ENCODE measurements around the gene CUL3. TPM values are rescaled to one million over a fixed set of nuclear protein-coding genes. Genes with fewer than 3 reads are reported as not detected.
A peak's percentile ranks its signal among the peaks of the same experiment; 100 is the strongest.

CUL3 gene
- total RNA-seq, 1 experiment from 2014 or later, result 86.2 TPM

DNA sequence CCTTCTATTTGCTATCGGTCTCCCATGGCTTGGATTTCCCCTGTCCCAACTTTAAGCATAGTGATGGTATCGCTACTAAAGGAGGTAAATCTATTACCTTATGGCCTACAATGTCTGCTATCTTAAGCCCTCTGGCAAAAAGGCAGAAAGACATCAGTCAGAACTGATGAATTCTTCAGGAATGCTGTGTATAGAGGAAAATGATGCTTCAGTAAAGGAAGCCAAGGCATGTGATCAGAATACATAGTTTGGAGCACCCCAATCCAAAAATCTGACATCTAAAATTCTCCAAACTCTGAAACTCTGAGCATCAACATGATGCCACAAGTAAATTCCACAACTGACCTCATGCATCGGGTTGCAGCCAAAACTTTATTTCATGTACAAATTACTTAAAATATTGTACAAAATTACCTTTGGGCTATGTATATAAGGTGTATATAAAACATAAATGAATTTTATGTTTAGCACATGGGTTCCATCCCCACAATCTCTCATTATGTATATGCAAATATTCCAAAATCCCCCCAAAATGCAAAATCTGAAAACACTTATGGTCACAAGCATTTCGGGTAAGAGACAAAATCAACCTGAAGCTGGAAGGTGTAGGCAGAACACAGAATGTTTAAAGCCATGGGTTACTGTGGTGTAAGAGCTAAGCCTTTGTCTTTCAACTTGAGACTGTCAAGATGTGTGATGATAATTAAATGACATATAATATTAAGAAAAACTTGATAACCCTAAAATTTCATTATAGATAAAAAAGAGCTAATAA lies 66.2 kb downstream of the CUL3 start:
- Mint-ChIP-seq H3K27me3 (ENCODE audit: low read depth) (no peaks in the 10 kb centered on the region), H3K36me3 (0 out of 2 replicates have a peak, but pooled peaks cover 3% of the 10 kb centered on the region), H3K4me1 (peaks cover 17% of the 10 kb centered on the region), H3K4me3 (no peak overlapping the region), H3K9me3 (no peaks in the 10 kb centered on the region), H3K27ac (peak overlapping the region; percentile 40; the same call in 1 of the 2 replicates)
- CTCF ChIA-PET, result no interaction called here
- POLR2A ChIA-PET, result no interaction called here
- DNase-seq (ENCODE audit: low spot score) (no peak), ATAC-seq (no peak)
- TF ChIP-seq, protein P1, sequence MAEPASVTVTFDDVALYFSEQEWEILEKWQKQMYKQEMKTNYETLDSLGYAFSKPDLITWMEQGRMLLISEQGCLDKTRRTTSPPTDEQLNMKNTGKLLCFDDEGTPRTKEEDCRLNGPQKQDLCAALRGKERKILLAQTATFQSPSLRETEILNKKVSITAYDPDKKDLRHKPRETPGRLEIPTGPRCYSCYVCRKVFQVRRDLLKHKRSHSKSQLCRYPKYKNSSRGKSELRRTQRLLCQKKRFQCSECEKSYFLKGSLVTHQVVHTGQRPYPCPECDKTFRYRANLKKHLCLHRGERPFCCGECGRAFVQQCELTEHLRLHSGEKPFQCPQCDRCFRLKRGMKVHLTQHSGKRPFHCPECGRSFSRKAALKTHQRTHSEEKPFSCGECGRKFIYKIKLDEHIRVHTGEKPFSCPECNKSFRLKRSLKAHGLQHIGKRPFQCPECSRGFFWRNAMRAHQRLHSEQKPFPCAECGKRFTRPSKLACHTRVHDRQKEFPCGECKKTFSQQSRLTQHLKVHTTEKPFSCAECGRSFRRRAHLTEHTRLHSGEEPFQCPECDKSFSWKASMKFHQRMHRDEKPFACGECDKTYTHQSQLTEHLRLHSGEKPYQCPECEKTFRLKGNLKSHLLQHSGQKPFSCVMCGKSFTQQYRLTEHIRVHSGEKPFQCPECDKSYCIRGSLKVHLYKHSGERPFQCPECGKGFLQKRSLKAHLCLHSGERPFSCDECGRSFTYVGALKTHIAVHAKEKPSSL (CRISPR knock-in tag; conservative IDR thresholded peaks at IDR 0.05), result no peak
- TF ChIP-seq FOXP1 (CRISPR knock-in tag; IDR thresholded peaks at IDR 0.05; ENCODE audit: borderline replicate concordance) (no peak), ZNF138 (CRISPR knock-in tag; conservative IDR thresholded peaks at IDR 0.05) (no peak), CREM (CRISPR knock-in tag; IDR thresholded peaks at IDR 0.05) (no peak), ZNF671 (CRISPR knock-in tag; IDR thresholded peaks at IDR 0.05) (no peak), CTCF (IDR thresholded peaks at IDR 0.05) (no peak), ZBTB43 (CRISPR knock-in tag; IDR thresholded peaks at IDR 0.05) (no peak), JAZF1 (CRISPR knock-in tag; IDR thresholded peaks at IDR 0.05) (no peak), TEAD4 (CRISPR knock-in tag; IDR thresholded peaks at IDR 0.05) (no peak), NFE2L1 (CRISPR knock-in tag; IDR thresholded peaks at IDR 0.05) (no peak), AFF4 (CRISPR knock-in tag; IDR thresholded peaks at IDR 0.05; ENCODE audit: borderline replicate concordance) (no peak)
- TF ChIP-seq, protein P2, sequence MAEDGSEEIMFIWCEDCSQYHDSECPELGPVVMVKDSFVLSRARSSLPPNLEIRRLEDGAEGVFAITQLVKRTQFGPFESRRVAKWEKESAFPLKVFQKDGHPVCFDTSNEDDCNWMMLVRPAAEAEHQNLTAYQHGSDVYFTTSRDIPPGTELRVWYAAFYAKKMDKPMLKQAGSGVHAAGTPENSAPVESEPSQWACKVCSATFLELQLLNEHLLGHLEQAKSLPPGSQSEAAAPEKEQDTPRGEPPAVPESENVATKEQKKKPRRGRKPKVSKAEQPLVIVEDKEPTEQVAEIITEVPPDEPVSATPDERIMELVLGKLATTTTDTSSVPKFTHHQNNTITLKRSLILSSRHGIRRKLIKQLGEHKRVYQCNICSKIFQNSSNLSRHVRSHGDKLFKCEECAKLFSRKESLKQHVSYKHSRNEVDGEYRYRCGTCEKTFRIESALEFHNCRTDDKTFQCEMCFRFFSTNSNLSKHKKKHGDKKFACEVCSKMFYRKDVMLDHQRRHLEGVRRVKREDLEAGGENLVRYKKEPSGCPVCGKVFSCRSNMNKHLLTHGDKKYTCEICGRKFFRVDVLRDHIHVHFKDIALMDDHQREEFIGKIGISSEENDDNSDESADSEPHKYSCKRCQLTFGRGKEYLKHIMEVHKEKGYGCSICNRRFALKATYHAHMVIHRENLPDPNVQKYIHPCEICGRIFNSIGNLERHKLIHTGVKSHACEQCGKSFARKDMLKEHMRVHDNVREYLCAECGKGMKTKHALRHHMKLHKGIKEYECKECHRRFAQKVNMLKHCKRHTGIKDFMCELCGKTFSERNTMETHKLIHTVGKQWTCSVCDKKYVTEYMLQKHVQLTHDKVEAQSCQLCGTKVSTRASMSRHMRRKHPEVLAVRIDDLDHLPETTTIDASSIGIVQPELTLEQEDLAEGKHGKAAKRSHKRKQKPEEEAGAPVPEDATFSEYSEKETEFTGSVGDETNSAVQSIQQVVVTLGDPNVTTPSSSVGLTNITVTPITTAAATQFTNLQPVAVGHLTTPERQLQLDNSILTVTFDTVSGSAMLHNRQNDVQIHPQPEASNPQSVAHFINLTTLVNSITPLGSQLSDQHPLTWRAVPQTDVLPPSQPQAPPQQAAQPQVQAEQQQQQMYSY (CRISPR knock-in tag; IDR thresholded peaks at IDR 0.05), result no peak

Measured in WTC11 (cell line).